HepG2 (cell line): Measurements from ENCODE around the gene AGO4. TPM values are rescaled to one million over a fixed set of nuclear protein-coding genes. Genes with fewer than 3 reads are reported as not detected.

ENCODE experiments used
- AKNA ChIP-seq: sonication (generic); formaldehyde crosslinking; IDR thresholded peaks from 2 replicates; pipeline ENCODE4 v1.4.0; 2020; ENCODE audit warnings: missing genetic modification reagents, borderline replicate concordance
- E2F5 ChIP-seq: sonication (generic); formaldehyde crosslinking; conservative IDR thresholded peaks from 2 replicates; pipeline ENCODE4 v1.4.0; 2020; ENCODE audit warnings: missing genetic modification reagents
- EHMT2 ChIP-seq: fragments of 200-600 bp; sonication (generic); IDR thresholded peaks from 2 replicates; pipeline ENCODE4 v1.7.0; 2017; ENCODE audit warnings: antibody characterized with exemption, low read depth, low read length, borderline replicate concordance
- TCF7L2 ChIP-seq: IDR thresholded peaks from 2 replicates; pipeline ENCODE4 v1.6.1; 2011; ENCODE audit warnings: mild to moderate bottlenecking, low read depth, low read length, moderate library complexity
- ZC3H13 ChIP-seq: sonication (generic); formaldehyde crosslinking; IDR thresholded peaks from 2 replicates; pipeline ENCODE4 v1.8.1; 2023; ENCODE audit warnings: mild to moderate bottlenecking, missing genetic modification reagents, moderate library complexity
- ZMYM3 ChIP-seq: sonication (generic); formaldehyde crosslinking; IDR thresholded peaks from 2 replicates; pipeline ENCODE4 v1.5.1; 2020; ENCODE audit warnings: mild to moderate bottlenecking, missing genetic modification reagents
- ZNF768 ChIP-seq: sonication (generic); formaldehyde crosslinking; IDR thresholded peaks from 2 replicates; pipeline ENCODE4 v1.4.0; 2020; ENCODE audit warnings: missing genetic modification reagents
- polyA plus RNA-seq, 8 experiments: library from polyadenylated mRNA; depleted of rRNA in 3 of 8; stranded (reverse) in 7 of 8; unstranded in 1 of 8; fragments of >200 nt; fragmentation: Illumina TruSeq in 4 of 8; extraction: Trizol in 4 of 8; gene quantifications; 2 replicates each; pipeline versions ENCODE4 v1.2.1 to v1.2.3, GENCODE V29; 2011 to 2016; ENCODE audit warnings: low read depth in 4 of 8, missing spikeins in 1 of 8, mixed read lengths in 1 of 8; ENCODE audit not compliant: insufficient read depth in 1 of 8
- total RNA-seq, 5 experiments: library from RNA; depleted of rRNA; stranded (reverse); fragments of >200 nt; fragmentation: Illumina TruSeq; extraction: Trizol; gene quantifications; 2 replicates each; pipeline ENCODE4 v1.2.3, GENCODE V29; 2016; ENCODE audit warnings: low read depth in 1 of 5

AGO4 gene
- total and polyA plus RNA-seq, 2 of the 13 experiments (the other 11 are each of a cell fraction or from before 2014, with no cell fraction given) = 6.0 to 13.8 TPM

GRCh38 chr1:35866991-35867390 is 59.2 kb downstream of the AGO4 start (continued):
- TF ChIP-seq EHMT2 (no peak), TCF7L2 (no peak), E2F5 (CRISPR knock-in tag) (no peak), ZMYM3 (CRISPR knock-in tag) (no peak), ZNF768 (CRISPR knock-in tag) (no peak), ZC3H13 (CRISPR knock-in tag) (no peak), AKNA (CRISPR knock-in tag) (no peak)
- TF ChIP-seq, all 625 proteins: peak for 0
